K562 (cell line): ENCODE results near the gene KIAA1614. TPM values are rescaled to one million over a fixed set of nuclear protein-coding genes. Genes with fewer than 3 reads are reported as not detected.

Source experiments
- ATAC-seq: fragments of 200-7000 bp; cut with Tn5 transposase; 3 replicates; pipeline ENCODE4 v1.9.1; 2020; ENCODE audit warnings: moderate library complexity
- BruUV-seq: library from RNA; stranded (reverse); fragments of 400-500 nt; replicated peaks from 2 replicates; lab custom pipeline; 2021; lab: Mats Ljungman, UMichigan
- CTCF ChIA-PET: fragments of 300-600 bp; formaldehyde crosslinking; extraction: SDS; loops from one replicate; lab custom pipeline; 2021; ENCODE audit warnings: low intra/inter-chr PET ratio; lab: Yijun Ruan, JAX
- POLR2A ChIA-PET: fragments of 300-600, 350-650 bp; sonication (Branson Sonifier 250); formaldehyde crosslinking; extraction: SDS; loops from one replicate; lab custom pipeline; 2021; ENCODE audit warnings: antibody characterized with exemption, inconsistent platforms; lab: Yijun Ruan, JAX
- DNase-seq, 4 experiments: peaks; one replicate each; pipeline versions ENCODE4 v3.0.0 to v3.0.0-alpha.2; 2011 to 2018; ENCODE audit warnings: low spot score in 3 of 4, mixed read lengths in 3 of 4; ENCODE audit errors: extremely low read depth in 1 of 4
- FAIRE-seq: peaks from 2 replicates; lab custom pipeline; 2011; peaks lifted over from hg19 to GRCh38; lab: Jason Lieb, UNC
- H2AFZ ChIP-seq: 2 replicates; pipeline ENCODE4 v1.6.0; 2011; ENCODE audit warnings: low read depth, low read length, control low read depth, inconsistent platforms
- H3K27ac ChIP-seq: fragments of 200-600 bp; 3 replicates; pipeline ENCODE4 v1.8.0; 2011; ENCODE audit warnings: low read depth, mild to moderate bottlenecking, control low read depth, inconsistent platforms, low read length, moderate library complexity, mixed read lengths; ENCODE audit errors: extremely low read depth
- H3K27me3 ChIP-seq, 2 experiments: fragments of 300-600 bp in 1 of 2; 2 replicates in 1 of 2; 3 replicates in 1 of 2; pipeline versions ENCODE4 v1.6.0 to v1.8.0; 2011; ENCODE audit warnings: inconsistent platforms in 2 of 2, low read length in 2 of 2, mild to moderate bottlenecking in 1 of 2, mixed read lengths in 1 of 2, moderate library complexity in 1 of 2; ENCODE audit not compliant: control insufficient read depth in 2 of 2, insufficient read depth in 2 of 2
- H3K36me3 ChIP-seq: fragments of 300-600 bp; 3 replicates; pipeline ENCODE4 v1.8.0; 2011; ENCODE audit warnings: mild to moderate bottlenecking, low read length, inconsistent platforms; ENCODE audit not compliant: control insufficient read depth, insufficient read depth
- H3K4me1 ChIP-seq, 2 experiments: fragments of 200-600 bp in 1 of 2; replicated peaks in 1 of 2; 2 replicates in 1 of 2; 3 replicates in 1 of 2; pipeline versions ENCODE4 v1.5.1 to v1.8.0; 2011; ENCODE audit warnings: inconsistent platforms in 2 of 2, low read length in 2 of 2, mild to moderate bottlenecking in 1 of 2, mixed read lengths in 1 of 2, moderate library complexity in 1 of 2; ENCODE audit not compliant: control insufficient read depth in 2 of 2, insufficient read depth in 2 of 2
- H3K4me2 ChIP-seq: 2 replicates; pipeline ENCODE4 v1.6.1; 2011; ENCODE audit warnings: low read length, control low read depth, inconsistent platforms, mixed read lengths; ENCODE audit not compliant: insufficient read depth
- H3K4me3 ChIP-seq: fragments of 200-600 bp; sonication (generic), shearing (Covaris generic); 2 replicates; pipeline ENCODE4 v1.5.1; 2016; ENCODE audit warnings: control low read depth, inconsistent platforms
- H3K79me2 ChIP-seq: fragments of 200-600 bp; 3 replicates; pipeline ENCODE4 v1.8.0; 2011; ENCODE audit warnings: low read length, inconsistent platforms; ENCODE audit not compliant: control insufficient read depth, insufficient read depth
- H3K9ac ChIP-seq, 2 experiments: 2 replicates each; pipeline versions ENCODE4 v1.6.0 to v1.6.1; 2011; ENCODE audit warnings: low read depth in 2 of 2, low read length in 2 of 2, control low read depth in 1 of 2, inconsistent platforms in 1 of 2, mild to moderate bottlenecking in 1 of 2, mixed read lengths in 1 of 2; ENCODE audit not compliant: insufficient read depth in 1 of 2
- H3K9me1 ChIP-seq: one replicate; pipeline ENCODE4 v1.6.0; 2011; ENCODE audit warnings: inconsistent platforms, mild to moderate bottlenecking, low read length, moderate library complexity; ENCODE audit not compliant: control insufficient read depth, insufficient read depth
- H3K9me3 ChIP-seq: replicated peaks from 2 replicates; pipeline ENCODE4 v1.5.1; 2011; ENCODE audit warnings: low read depth, low read length, inconsistent platforms; ENCODE audit not compliant: control insufficient read depth, insufficient read depth
- H4K20me1 ChIP-seq: replicated peaks from 2 replicates; pipeline ENCODE4 v1.6.1; 2011; ENCODE audit warnings: low read length, inconsistent platforms, mixed read lengths; ENCODE audit not compliant: control insufficient read depth, insufficient read depth
- CBFB ChIP-seq: sonication (generic); formaldehyde crosslinking; IDR thresholded peaks from 2 replicates; pipeline ENCODE4 v1.4.0; 2020; ENCODE audit warnings: mild to moderate bottlenecking, missing genetic modification reagents
- E4F1 ChIP-seq: fragments of 250-450 bp; sonication (Bioruptor Pico); IDR thresholded peaks from 2 replicates; pipeline ENCODE4 v1.5.0; 2021; ENCODE audit warnings: mild to moderate bottlenecking, borderline replicate concordance
- FOXJ3 ChIP-seq: sonication (generic); formaldehyde crosslinking; IDR thresholded peaks from 2 replicates; pipeline ENCODE4 v1.4.0; 2020; ENCODE audit warnings: mild to moderate bottlenecking, missing genetic modification reagents
- GTF2E2 ChIP-seq: fragments of 200-800 bp; sonication (Bioruptor generic); IDR thresholded peaks from 2 replicates; pipeline ENCODE4 v1.6.1; 2016; ENCODE audit warnings: missing genetic modification characterization, missing compliant biosample characterization
- MEIS2 ChIP-seq: fragments of 450-650 bp; IDR thresholded peaks from 2 replicates; pipeline ENCODE4 v1.6.1; 2014; ENCODE audit warnings: mild to moderate bottlenecking; ENCODE audit not compliant: partially characterized antibody
- NBN ChIP-seq: fragments of 450-650 bp; IDR thresholded peaks from 2 replicates; pipeline ENCODE4 v1.6.1; 2016; ENCODE audit warnings: low read depth, mild to moderate bottlenecking
- RBBP5 ChIP-seq: fragments of 200-600 bp; sonication (generic); IDR thresholded peaks from 2 replicates; pipeline ENCODE4 v1.6.1; 2012; ENCODE audit warnings: borderline replicate concordance, mild to moderate bottlenecking, low read length, control low read depth, inconsistent platforms; ENCODE audit not compliant: insufficient read depth, poor library complexity, severe bottlenecking
- TRIM24 ChIP-seq, 2 experiments: fragments of 450-650 bp; IDR thresholded peaks; 2 replicates each; pipeline ENCODE4 v1.6.1; 2016
- YY1 ChIP-seq, 3 experiments: IDR thresholded peaks; 2 replicates each; pipeline ENCODE4 v1.6.1; 2011; ENCODE audit warnings: low read length in 2 of 3, mild to moderate bottlenecking in 2 of 3, moderate library complexity in 2 of 3, borderline replicate concordance in 1 of 3, control low read depth in 1 of 3, low read depth in 1 of 3; ENCODE audit not compliant: insufficient read depth in 3 of 3, insufficient replicate concordance in 2 of 3, control insufficient read depth in 1 of 3, insufficient read length in 1 of 3; ENCODE audit errors: extremely low read depth in 1 of 3
- ZNF609 ChIP-seq: sonication (generic); formaldehyde crosslinking; IDR thresholded peaks from 2 replicates; pipeline ENCODE4 v1.8.1; 2023; ENCODE audit warnings: missing genetic modification reagents, mild to moderate bottlenecking, borderline replicate concordance
- WGBS: fragments of 100-300 bp; shearing (Covaris generic); methylation state at CpG from one replicate; pipeline ENCODE4 v1.1.6; 2016; ENCODE audit warnings: low coverage, mixed read lengths; ENCODE audit not compliant: insufficient coverage; ENCODE audit errors: missing lambda C conversion rate; 5-methylcytosine and 5-hydroxymethylcytosine counted together
- in situ Hi-C: fragments of 300-500 bp; cut with MboI; formaldehyde crosslinking; loops from 4 replicates; pipeline ENCODE4 v1.15.0; 2018; ENCODE audit warnings: inconsistent platforms, mixed read lengths
- intact Hi-C: fragments of 100-400 bp; cut with micrococcal nuclease; formaldehyde crosslinking; loops from 2 replicates; pipeline ENCODE4 v1.14.2; 2022
- polyA plus RNA-seq, 8 experiments: library from polyadenylated mRNA; depleted of rRNA in 4 of 8; stranded (reverse) in 5 of 8; unstranded in 3 of 8; fragments of >200 nt; fragmentation: Nextera tagmentation in 2 of 8; fragmentation: Illumina TruSeq in 1 of 8; extraction: Ambion mirVana in 2 of 8; extraction: Trizol in 1 of 8; gene quantifications; 2 replicates each; pipeline versions ENCODE4 v1.2.1 to v1.2.3, GENCODE V29; 2011 to 2014; ENCODE audit warnings: inconsistent platforms in 1 of 8, missing spikeins in 1 of 8
- total RNA-seq, 7 experiments: library from RNA; depleted of rRNA in 6 of 7; stranded (reverse); fragments of >200 nt in 6 of 7; fragmentation: Illumina TruSeq in 2 of 7; extraction: Trizol in 2 of 7; gene quantifications; 2 replicates each; pipeline versions ENCODE4 v1.2.1 to v1.2.3, GENCODE V29; 2011 to 2021; ENCODE audit warnings: low replicate concordance in 1 of 7

KIAA1614 gene
- total and polyA plus RNA-seq, 9 of the 15 experiments (the other 6 are each of a cell fraction or from before 2014, with no cell fraction given), result 0.01 to 1.1 (median 0.15) TPM; not detected in 1

GRCh38 chr1:180945551-180945950, 32.9 kb downstream of the KIAA1614 start (continued):
- TF ChIP-seq E4F1, result no peak
- no peak for TF ChIP-seq RBBP5
- no peak for TF ChIP-seq TRIM24 (IDR thresholded peaks at IDR 0.05)

GRCh38 chr1:180946056-180946455, 33.4 kb downstream of the KIAA1614 start:
- Histone ChIP-seq H3K4me1 (peaks cover 3 to 38% of the 10 kb centered on the region in 2 experiments; a peak in 3 of 5 replicates), H3K9ac (no peak overlapping the region), H3K27ac (no peak overlapping the region), H3K36me3 (peaks cover 12% of the 10 kb centered on the region; the same call in 2 of the 3 replicates), H3K4me3 (no peak overlapping the region), H2AFZ (no peak overlapping the region), H3K79me2 (no peaks in the 10 kb centered on the region), H3K9me3 (no peaks in the 10 kb centered on the region; the same call in 1 of the 2 replicates), H3K27me3 (no peaks in the 10 kb centered on the region), H3K9me1 (no peaks in the 10 kb centered on the region), H3K4me2 (no peak overlapping the region), H4K20me1 (no peaks in the 10 kb centered on the region)
- ATAC-seq (no peak), DNase-seq (no peak), FAIRE-seq (no peak)
- in situ Hi-C loops, result no loop called here
- ChIA-PET CTCF (no interaction called here), POLR2A (no interaction called here)
- 87% methylated on average over 7 of the region's 7 CpGs for WGBS
- intact Hi-C loops, result no loop called here
- no TSS peak for BruUV-seq
- TF ChIP-seq E4F1 (no peak), NBN (no peak), MEIS2 (no peak), ZNF609 (CRISPR knock-in tag) (no peak), FOXJ3 (CRISPR knock-in tag) (no peak), YY1 (IDR thresholded peaks at IDR 0.05; ENCODE audit: borderline replicate concordance in 1 of 3, control insufficient read depth in 1 of 3, extremely low read depth in 1 of 3, insufficient read depth in 3 of 3, insufficient read length in 1 of 3, insufficient replicate concordance in 2 of 3, low read depth in 1 of 3, low read length in 2 of 3) (no peak), CBFB (no peak), GTF2E2 (tag) (no peak)
